Esophagus muscularis mucosa (tissue), 3 donors: Measurements from ENCODE around the gene ITPR3.

Source experiments
- POLR2AphosphoS5 ChIP-seq, 2 donors: sonication (generic); formaldehyde crosslinking; IDR thresholded peaks; one replicate each; pipeline ENCODE4 v1.6.1; 2017; ENCODE audit warnings: antibody characterized with exemption in 2 of 2
- TF ChIP-seq, protein P1 (sequence below), 3 experiments: fragments of 200-600 bp in 2 of 3; fragments of 450-650 bp in 1 of 3; sonication (generic) in 2 of 3; IDR thresholded peaks; one replicate each; pipeline ENCODE4 v1.5.1; 2017 to 2019; ENCODE audit warnings: antibody characterized with exemption in 3 of 3, mild to moderate bottlenecking in 2 of 3, moderate library complexity in 1 of 3

DNA sequence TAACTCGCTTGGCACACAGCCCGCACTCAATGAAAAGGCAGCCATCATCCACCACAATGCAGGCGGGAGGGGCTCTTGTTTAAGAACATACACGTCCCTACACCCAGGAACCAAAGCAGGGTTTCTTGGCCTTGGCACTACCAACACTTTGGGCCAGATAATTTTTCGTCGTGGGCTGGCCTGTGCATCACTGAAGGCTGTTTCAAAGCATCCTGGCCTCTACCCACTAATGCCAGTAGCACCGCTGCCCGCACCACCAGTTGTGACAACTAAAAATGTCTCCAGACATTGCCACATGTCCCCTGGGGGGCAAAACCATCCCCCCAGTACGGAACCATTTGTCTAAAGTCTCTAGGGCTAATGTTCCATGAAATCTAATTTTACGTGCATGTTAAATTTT, 77.4 kb downstream of the ITPR3 start:
- TF ChIP-seq, protein P1, sequence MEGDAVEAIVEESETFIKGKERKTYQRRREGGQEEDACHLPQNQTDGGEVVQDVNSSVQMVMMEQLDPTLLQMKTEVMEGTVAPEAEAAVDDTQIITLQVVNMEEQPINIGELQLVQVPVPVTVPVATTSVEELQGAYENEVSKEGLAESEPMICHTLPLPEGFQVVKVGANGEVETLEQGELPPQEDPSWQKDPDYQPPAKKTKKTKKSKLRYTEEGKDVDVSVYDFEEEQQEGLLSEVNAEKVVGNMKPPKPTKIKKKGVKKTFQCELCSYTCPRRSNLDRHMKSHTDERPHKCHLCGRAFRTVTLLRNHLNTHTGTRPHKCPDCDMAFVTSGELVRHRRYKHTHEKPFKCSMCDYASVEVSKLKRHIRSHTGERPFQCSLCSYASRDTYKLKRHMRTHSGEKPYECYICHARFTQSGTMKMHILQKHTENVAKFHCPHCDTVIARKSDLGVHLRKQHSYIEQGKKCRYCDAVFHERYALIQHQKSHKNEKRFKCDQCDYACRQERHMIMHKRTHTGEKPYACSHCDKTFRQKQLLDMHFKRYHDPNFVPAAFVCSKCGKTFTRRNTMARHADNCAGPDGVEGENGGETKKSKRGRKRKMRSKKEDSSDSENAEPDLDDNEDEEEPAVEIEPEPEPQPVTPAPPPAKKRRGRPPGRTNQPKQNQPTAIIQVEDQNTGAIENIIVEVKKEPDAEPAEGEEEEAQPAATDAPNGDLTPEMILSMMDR (IDR thresholded peaks at IDR 0.05): no peak
- TF ChIP-seq POLR2AphosphoS5 (IDR thresholded peaks at IDR 0.05): no peak
